Measurements from ENCODE around the gene SBF2. TPM values are rescaled to one million over a fixed set of nuclear protein-coding genes. Genes with fewer than 3 reads are reported as not detected.

SBF2 gene
- total and polyA plus RNA-seq, 2 of the 13 experiments (the other 11 are each of a cell fraction or from before 2014, with no cell fraction given) = 24.0 to 45.8 TPM

GRCh38 chr11:10118865-10119264, 175.2 kb downstream of the SBF2 start (continued):
- TF ChIP-seq ETV6 (CRISPR knock-in tag; conservative IDR thresholded peaks at IDR 0.05) (no peak), NFKBIZ (CRISPR knock-in tag; IDR thresholded peaks at IDR 0.05) (no peak), THAP11 (CRISPR knock-in tag; IDR thresholded peaks at IDR 0.05) (no peak), ZBTB42 (CRISPR knock-in tag; IDR thresholded peaks at IDR 0.05) (no peak), WIZ (CRISPR knock-in tag; IDR thresholded peaks at IDR 0.05) (no peak), ZNF350 (CRISPR knock-in tag; IDR thresholded peaks at IDR 0.05; ENCODE audit: borderline replicate concordance, low read depth) (no peak)

- BruUV-seq (replicated peaks) = no TSS peak
- H3K27ac ChIP-seq (ENCODE audit: extremely low read length, insufficient read depth, low read length) = no peak overlapping the region
- in situ Hi-C loops (cut with HindIII; ENCODE audit: extremely low pct_ligation_motif_present, low pct_unique_long_range_greater_than_20kb) = no loop called here
These were observed 176.2 kb downstream of the SBF2 start for GRCh38 chr11:10117709-10118351.

More at GRCh38 chr11:10117709-10118351, 176.2 kb downstream of the SBF2 start:
- Histone ChIP-seq H2AFZ (ENCODE audit: low read length) (no peak overlapping the region), H3K4me3 (replicated peaks in 1 of 3; ENCODE audit: insufficient read depth in 1 of 3, low read depth in 2 of 3, low read length in 3 of 3) (no peak overlapping the region), H4K20me1 (ENCODE audit: insufficient read depth, low read length) (no peaks in the 10 kb centered on the region), H3K4me1 (ENCODE audit: insufficient read depth, low read length) (peaks cover 19% of the 10 kb centered on the region), H3K79me2 (ENCODE audit: insufficient read depth, low read length) (no peaks in the 10 kb centered on the region), H3K4me2 (ENCODE audit: low read depth, low read length) (no peak overlapping the region), H3K9me3 (ENCODE audit: low read length) (no peaks in the 10 kb centered on the region), H3K9ac (ENCODE audit: insufficient read depth, low read depth, low read length) (no peak overlapping the region), H3K27me3 (ENCODE audit: control insufficient read depth in 1 of 2, insufficient read depth in 2 of 2, low read length in 2 of 2) (no peaks in the 10 kb centered on the region), H3K36me3 (replicated peaks in 1 of 2; ENCODE audit: control insufficient read depth in 1 of 2, insufficient read depth in 2 of 2, low read length in 2 of 2) (no peaks in the 10 kb centered on the region)
- WGBS (ENCODE audit: low lambda C conversion rate) = 59% methylated on average over 3 of the region's 3 CpGs
- DNase-seq (ENCODE audit: low spot score) (peak; percentile 7), FAIRE-seq (no peak), ATAC-seq (no peak)
- CTCF ChIA-PET (ENCODE audit: low intra/inter-chr PET ratio, low total read pairs) = no interaction called here
- intact Hi-C loops (cut with micrococcal nuclease; ENCODE audit: unreplicated experiment) = no loop called here
- POLR2A ChIA-PET = no interaction called here
- TF ChIP-seq ZNF605 (CRISPR knock-in tag; IDR thresholded peaks at IDR 0.05) (no peak), ZFP91 (CRISPR knock-in tag; IDR thresholded peaks at IDR 0.05; ENCODE audit: borderline replicate concordance) (no peak), ZFAT (CRISPR knock-in tag; conservative IDR thresholded peaks at IDR 0.05) (no peak), MLLT10 (CRISPR knock-in tag; IDR thresholded peaks at IDR 0.05) (no peak), YY1 (IDR thresholded peaks at IDR 0.05; ENCODE audit: insufficient read depth, insufficient replicate concordance, low read depth, low read length) (no peak), ZBTB21 (CRISPR knock-in tag; IDR thresholded peaks at IDR 0.05) (no peak), HOXA5 (CRISPR knock-in tag; IDR thresholded peaks at IDR 0.05) (no peak), GLMP (CRISPR knock-in tag; IDR thresholded peaks at IDR 0.05; ENCODE audit: borderline replicate concordance) (no peak), KMT2B (CRISPR knock-in tag; IDR thresholded peaks at IDR 0.05) (no peak)
